ENCODE results near the gene PDCD6IP.
"Not testable (repeated sequence)": the region's sequence is repeated elsewhere in the genome, so short reads cannot be mapped to it uniquely, and the experiment has no call there.

The PDCD6IP gene

GRCh38 chr3:33855884-33856546, 57.6 kb downstream of the PDCD6IP start:
- no peak for DNase-seq

GRCh38 chr3:33857701-33858100, 59.3 kb downstream of the PDCD6IP start:
- not testable (repeated sequence) for DNase-seq

- no peak for DNase-seq
Observed at GRCh38 chr3:33858131-33858530, 59.7 kb downstream of the PDCD6IP start.

- DNase-seq, result no peak
Observed at GRCh38 chr3:33860373-33861050, 62.1 kb downstream of the PDCD6IP start.

GRCh38 chr3:33865133-33865532, 66.7 kb downstream of the PDCD6IP start:
- DNase-seq, result no peak

- DNase-seq, result no peak
Observed at GRCh38 chr3:33868309-33868708, 69.9 kb downstream of the PDCD6IP start.

GRCh38 chr3:33869977-33870376, 71.5 kb downstream of the PDCD6IP start:
- no peak for DNase-seq

- no peak for DNase-seq
Observed at GRCh38 chr3:33874815-33875214, 76.4 kb downstream of the PDCD6IP start.

- DNase-seq, result no peak
Observed at GRCh38 chr3:33875680-33876079, 77.2 kb downstream of the PDCD6IP start.

GRCh38 chr3:33877187-33877586, 78.8 kb downstream of the PDCD6IP start:
- DNase-seq, result no peak

GRCh38 chr3:33879540-33879939, 81.1 kb downstream of the PDCD6IP start:
- no peak for DNase-seq

GRCh38 chr3:33881156-33882064, 83.0 kb downstream of the PDCD6IP start:
- DNase-seq, result no peak

- DNase-seq, result no peak
Observed at GRCh38 chr3:33882296-33882695, 83.9 kb downstream of the PDCD6IP start.

- DNase-seq, result no peak
Observed at GRCh38 chr3:33883538-33883950, 85.1 kb downstream of the PDCD6IP start.

- DNase-seq, result no peak
Observed at GRCh38 chr3:33883951-33884561, 85.6 kb downstream of the PDCD6IP start.

GRCh38 chr3:33884701-33885100, 86.3 kb downstream of the PDCD6IP start:
- no peak for DNase-seq

- no peak for DNase-seq
Observed at GRCh38 chr3:33885496-33885895, 87.1 kb downstream of the PDCD6IP start.

GRCh38 chr3:33886015-33886414, 87.6 kb downstream of the PDCD6IP start:
- DNase-seq, result no peak

- DNase-seq, result no peak
Observed at GRCh38 chr3:33887478-33887877, 89.0 kb downstream of the PDCD6IP start.

- no peak for DNase-seq
Observed at GRCh38 chr3:33889394-33890039, 91.1 kb downstream of the PDCD6IP start.

- no peak for DNase-seq
Observed at GRCh38 chr3:33892655-33893054, 94.2 kb downstream of the PDCD6IP start.

GRCh38 chr3:33895658-33896057, 97.2 kb downstream of the PDCD6IP start:
- no peak for DNase-seq

- no peak for DNase-seq
Observed at GRCh38 chr3:33897306-33897705, 98.9 kb downstream of the PDCD6IP start.

Data from stimulated activated CD4-positive, alpha-beta T cell treated with anti-CD3 and anti-CD28 coated beads, Interleukin-12 subunit alpha, Interleukin-12 subunit beta, amount 100 ng/mL, for 4 hours (primary cell).